ENCODE data around the gene ACADSB. TPM values are rescaled to one million over a fixed set of nuclear protein-coding genes. Genes with fewer than 3 reads are reported as not detected.

Gene ACADSB
- total and polyA plus RNA-seq, 2 donors (not counting 1 experiment from before 2014, with no cell fraction given), result 6.8 to 27.8 TPM

DNA sequence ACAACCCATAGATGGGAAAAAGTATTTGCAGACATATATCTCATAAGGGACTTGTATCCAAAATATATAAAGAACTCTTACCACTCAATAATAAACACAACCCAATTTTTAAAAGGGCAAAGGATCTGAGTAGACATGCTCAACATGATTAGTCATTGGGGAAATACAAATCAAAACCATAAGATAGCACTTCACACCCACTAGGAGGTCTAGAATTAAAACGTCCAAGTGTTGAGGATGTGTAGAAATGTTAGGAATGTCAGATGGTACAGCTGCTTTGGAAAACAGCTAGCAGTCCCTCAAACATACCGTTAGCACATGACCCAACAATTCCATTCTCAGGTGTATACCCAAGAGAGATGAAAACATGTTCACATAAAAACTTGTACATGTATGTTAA lies 20.3 kb upstream of the ACADSB start:
- no peak for ATAC-seq (ENCODE audit: low read depth)
- Mint-ChIP-seq H3K27ac (no peak overlapping the region), H3K9me3 (ENCODE audit: insufficient read depth) (no peaks in the 10 kb centered on the region), H3K4me3 (no peak overlapping the region), H3K4me1 (no peaks in the 10 kb centered on the region), H3K27me3 (no peaks in the 10 kb centered on the region)
- intact Hi-C loops (cut with micrococcal nuclease), result no loop called here
- Histone ChIP-seq H2AFZ (ENCODE audit: insufficient read depth, low read depth, low read length, poor library complexity, severe bottlenecking) (no peak overlapping the region), H3K36me3 (replicated peaks in 1 of 2; ENCODE audit: control extremely low read depth in 1 of 2, control insufficient read depth in 1 of 2, extremely low read depth in 1 of 2, insufficient read depth in 2 of 2, low read length in 1 of 2) (peaks cover 0 to 4% of the 10 kb centered on the region in 2 experiments), H3K27me3 (replicated peaks in 1 of 4; ENCODE audit: control extremely low read depth in 1 of 4, control insufficient read depth in 3 of 4, insufficient read depth in 4 of 4, low read length in 3 of 4) (no peaks in the 10 kb centered on the region), H3K9ac (ENCODE audit: low read length) (no peak overlapping the region), H3K27ac (ENCODE audit: low read length in 2 of 2) (no peak overlapping the region), H3K9me3 (ENCODE audit: control extremely low read depth in 1 of 3, control insufficient read depth in 2 of 3, insufficient read depth in 1 of 3, low read length in 2 of 3) (no peaks in the 10 kb centered on the region), H3K4me2 (replicated peaks; ENCODE audit: low read depth, low read length, poor library complexity, severe bottlenecking) (no peak overlapping the region), H3K79me2 (ENCODE audit: control insufficient read depth, insufficient read depth, low read length) (no peaks in the 10 kb centered on the region), H4K20me1 (ENCODE audit: control insufficient read depth, insufficient read depth, low read length, poor library complexity, severe bottlenecking) (no peaks in the 10 kb centered on the region), H3K4me3 (ENCODE audit: control extremely low read depth in 1 of 5, extremely low read depth in 1 of 5, insufficient read depth in 1 of 5, low read depth in 2 of 5, low read length in 4 of 5) (no peak overlapping the region), H3K4me1 (ENCODE audit: control insufficient read depth in 2 of 2, insufficient read depth in 2 of 2, low read length in 2 of 2) (no peaks in the 10 kb centered on the region)
- no peak for DNase-seq
- WGBS (ENCODE audit: insufficient coverage), result no CpG with 5 or more reads among the region's 2 CpGs
- ChIA-PET POLR2A (no interaction called here), CTCF (no interaction called here)
- TF ChIP-seq, protein P1, sequence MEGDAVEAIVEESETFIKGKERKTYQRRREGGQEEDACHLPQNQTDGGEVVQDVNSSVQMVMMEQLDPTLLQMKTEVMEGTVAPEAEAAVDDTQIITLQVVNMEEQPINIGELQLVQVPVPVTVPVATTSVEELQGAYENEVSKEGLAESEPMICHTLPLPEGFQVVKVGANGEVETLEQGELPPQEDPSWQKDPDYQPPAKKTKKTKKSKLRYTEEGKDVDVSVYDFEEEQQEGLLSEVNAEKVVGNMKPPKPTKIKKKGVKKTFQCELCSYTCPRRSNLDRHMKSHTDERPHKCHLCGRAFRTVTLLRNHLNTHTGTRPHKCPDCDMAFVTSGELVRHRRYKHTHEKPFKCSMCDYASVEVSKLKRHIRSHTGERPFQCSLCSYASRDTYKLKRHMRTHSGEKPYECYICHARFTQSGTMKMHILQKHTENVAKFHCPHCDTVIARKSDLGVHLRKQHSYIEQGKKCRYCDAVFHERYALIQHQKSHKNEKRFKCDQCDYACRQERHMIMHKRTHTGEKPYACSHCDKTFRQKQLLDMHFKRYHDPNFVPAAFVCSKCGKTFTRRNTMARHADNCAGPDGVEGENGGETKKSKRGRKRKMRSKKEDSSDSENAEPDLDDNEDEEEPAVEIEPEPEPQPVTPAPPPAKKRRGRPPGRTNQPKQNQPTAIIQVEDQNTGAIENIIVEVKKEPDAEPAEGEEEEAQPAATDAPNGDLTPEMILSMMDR (IDR thresholded peaks at IDR 0.05), result no peak
- TF ChIP-seq EZH2 (IDR thresholded peaks at IDR 0.05; ENCODE audit: borderline replicate concordance, insufficient read depth, low read depth, low read length, poor library complexity, severe bottlenecking), result no peak

DNA sequence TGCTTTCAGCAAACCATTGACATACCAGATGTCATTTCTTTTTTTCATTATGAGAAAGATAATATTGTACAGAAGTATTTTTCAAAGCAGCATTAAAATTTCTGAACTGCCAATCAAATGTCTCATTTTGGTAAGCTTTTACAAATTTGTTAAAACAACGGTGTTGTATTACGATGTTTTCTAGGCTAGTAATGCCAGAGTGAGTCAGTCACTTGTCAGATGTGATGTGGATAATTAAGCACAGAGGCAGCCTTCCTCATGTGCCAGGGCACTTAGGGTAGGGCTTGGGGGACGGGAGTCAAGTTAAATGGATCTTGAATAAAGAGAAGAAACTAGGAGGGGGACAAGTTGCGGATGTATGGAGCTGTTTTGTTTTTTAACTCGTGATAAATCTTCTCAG lies 18.5 kb upstream of the ACADSB start:
- 80% methylated on average over 3 of the region's 5 CpGs for WGBS (ENCODE audit: insufficient coverage)
- Histone ChIP-seq H3K79me2 (ENCODE audit: control insufficient read depth, insufficient read depth, low read length) (no peaks in the 10 kb centered on the region), H3K4me3 (ENCODE audit: control extremely low read depth in 1 of 5, extremely low read depth in 1 of 5, insufficient read depth in 1 of 5, low read depth in 2 of 5, low read length in 4 of 5) (no peak overlapping the region), H3K9ac (ENCODE audit: low read length) (no peak overlapping the region), H3K27ac (ENCODE audit: low read length in 2 of 2) (no peak overlapping the region), H3K4me2 (replicated peaks; ENCODE audit: low read depth, low read length, poor library complexity, severe bottlenecking) (no peak overlapping the region), H3K36me3 (replicated peaks in 1 of 2; ENCODE audit: control extremely low read depth in 1 of 2, control insufficient read depth in 1 of 2, extremely low read depth in 1 of 2, insufficient read depth in 2 of 2, low read length in 1 of 2) (peaks cover 0 to 14% of the 10 kb centered on the region in 2 experiments), H4K20me1 (ENCODE audit: control insufficient read depth, insufficient read depth, low read length, poor library complexity, severe bottlenecking) (peaks cover 10% of the 10 kb centered on the region), H2AFZ (ENCODE audit: insufficient read depth, low read depth, low read length, poor library complexity, severe bottlenecking) (no peak overlapping the region), H3K27me3 (replicated peaks in 1 of 4; ENCODE audit: control extremely low read depth in 1 of 4, control insufficient read depth in 3 of 4, insufficient read depth in 4 of 4, low read length in 3 of 4) (no peaks in the 10 kb centered on the region), H3K4me1 (ENCODE audit: control insufficient read depth in 2 of 2, insufficient read depth in 2 of 2, low read length in 2 of 2) (no peaks in the 10 kb centered on the region), H3K9me3 (ENCODE audit: control extremely low read depth in 1 of 3, control insufficient read depth in 2 of 3, insufficient read depth in 1 of 3, low read length in 2 of 3) (no peaks in the 10 kb centered on the region)
- H3K4me1 Mint-ChIP-seq, result no peaks in the 10 kb centered on the region
- no peak overlapping the region for H3K4me3 Mint-ChIP-seq
- TF ChIP-seq, protein P1 (IDR thresholded peaks at IDR 0.05), result no peak
- no peak for TF ChIP-seq EZH2 (IDR thresholded peaks at IDR 0.05; ENCODE audit: borderline replicate concordance, insufficient read depth, low read depth, low read length, poor library complexity, severe bottlenecking)
- intact Hi-C loops (cut with micrococcal nuclease), result no loop called here
- ChIA-PET CTCF (no interaction called here), POLR2A (interaction anchor here (0.6 kb wide), 1 partner anchor 1973 kb away, joined by 3 read pairs; no protein-coding TSS in a partner anchor)
- H3K9me3 Mint-ChIP-seq (ENCODE audit: insufficient read depth), result no peaks in the 10 kb centered on the region
- DNase-seq, result no peak
- no peak for ATAC-seq (ENCODE audit: low read depth)
- no peaks in the 10 kb centered on the region for H3K27me3 Mint-ChIP-seq
- no peak overlapping the region for H3K27ac Mint-ChIP-seq

Measured in B cell (primary cell).